ENCODE measurements around the gene ZBTB7C. TPM values are rescaled to one million over a fixed set of nuclear protein-coding genes. Genes with fewer than 3 reads are reported as not detected.

ZBTB7C gene
- total RNA-seq, 1 donor from 2014 or later = 2.7 TPM

GRCh38 chr18:48019557-48020325 lies 389.4 kb downstream of the ZBTB7C start:
- peaks cover 7% of the 10 kb centered on the region for H3K9me3 ChIP-seq (replicated peaks)

DNA sequence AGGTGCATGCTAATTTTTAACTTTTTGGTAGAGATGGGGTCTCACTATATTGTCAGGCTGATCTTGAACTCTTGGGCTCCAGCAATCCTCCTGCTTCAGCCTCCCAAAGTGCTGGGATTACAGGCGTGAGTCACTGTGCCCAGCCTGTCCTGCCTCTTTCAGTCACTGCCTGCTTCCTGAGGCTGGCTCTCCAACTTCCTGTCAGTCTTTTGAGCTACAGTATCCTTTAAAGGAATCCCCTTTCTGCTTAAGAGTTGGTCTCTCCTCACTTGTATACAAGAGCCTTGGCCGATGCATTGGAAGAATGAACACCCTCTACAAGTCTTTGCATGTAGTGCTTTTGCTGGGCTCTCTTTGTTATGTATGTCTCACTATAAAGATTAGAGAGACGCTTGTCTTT lies 390.3 kb downstream of the ZBTB7C start:
- TF ChIP-seq, protein P1, sequence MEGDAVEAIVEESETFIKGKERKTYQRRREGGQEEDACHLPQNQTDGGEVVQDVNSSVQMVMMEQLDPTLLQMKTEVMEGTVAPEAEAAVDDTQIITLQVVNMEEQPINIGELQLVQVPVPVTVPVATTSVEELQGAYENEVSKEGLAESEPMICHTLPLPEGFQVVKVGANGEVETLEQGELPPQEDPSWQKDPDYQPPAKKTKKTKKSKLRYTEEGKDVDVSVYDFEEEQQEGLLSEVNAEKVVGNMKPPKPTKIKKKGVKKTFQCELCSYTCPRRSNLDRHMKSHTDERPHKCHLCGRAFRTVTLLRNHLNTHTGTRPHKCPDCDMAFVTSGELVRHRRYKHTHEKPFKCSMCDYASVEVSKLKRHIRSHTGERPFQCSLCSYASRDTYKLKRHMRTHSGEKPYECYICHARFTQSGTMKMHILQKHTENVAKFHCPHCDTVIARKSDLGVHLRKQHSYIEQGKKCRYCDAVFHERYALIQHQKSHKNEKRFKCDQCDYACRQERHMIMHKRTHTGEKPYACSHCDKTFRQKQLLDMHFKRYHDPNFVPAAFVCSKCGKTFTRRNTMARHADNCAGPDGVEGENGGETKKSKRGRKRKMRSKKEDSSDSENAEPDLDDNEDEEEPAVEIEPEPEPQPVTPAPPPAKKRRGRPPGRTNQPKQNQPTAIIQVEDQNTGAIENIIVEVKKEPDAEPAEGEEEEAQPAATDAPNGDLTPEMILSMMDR (IDR thresholded peaks at IDR 0.05; ENCODE audit: borderline replicate concordance) = no peak
- Histone ChIP-seq H3K27me3 (ENCODE audit: low read depth) (peaks cover 25% of the 10 kb centered on the region), H3K9me3 (replicated peaks) (peaks cover 11% of the 10 kb centered on the region), H3K4me1 (peaks cover 11% of the 10 kb centered on the region), H3K27ac (replicated peaks) (no peak overlapping the region), H3K36me3 (no peaks in the 10 kb centered on the region), H3K4me3 (no peak overlapping the region)
- intact Hi-C loops (cut with micrococcal nuclease) = no loop called here
- no peak for DNase-seq

More at GRCh38 chr18:48019557-48020325, 389.4 kb downstream of the ZBTB7C start:
- H3K4me3 ChIP-seq = no peak overlapping the region
- TF ChIP-seq, protein P1 (IDR thresholded peaks at IDR 0.05; ENCODE audit: borderline replicate concordance) = no peak
- H3K27me3 ChIP-seq (ENCODE audit: low read depth) = peaks cover 25% of the 10 kb centered on the region
- H3K4me1 ChIP-seq = peaks cover 18% of the 10 kb centered on the region
- no peak overlapping the region for H3K27ac ChIP-seq (replicated peaks)
- no peak for DNase-seq
- H3K36me3 ChIP-seq = no peaks in the 10 kb centered on the region
- intact Hi-C loops (cut with micrococcal nuclease) = loop anchor here (5.0 kb wide), 1 partner anchor 247 kb away; no protein-coding TSS in a partner anchor

- no peak for DNase-seq
- Histone ChIP-seq H3K4me1 (no peaks in the 10 kb centered on the region), H3K27me3 (ENCODE audit: low read depth) (peaks cover 25% of the 10 kb centered on the region), H3K36me3 (no peaks in the 10 kb centered on the region), H3K9me3 (replicated peaks) (peaks cover 11% of the 10 kb centered on the region), H3K4me3 (no peak overlapping the region), H3K27ac (replicated peaks) (no peak overlapping the region)
- TF ChIP-seq, protein P1 (IDR thresholded peaks at IDR 0.05; ENCODE audit: borderline replicate concordance) = no peak
- intact Hi-C loops (cut with micrococcal nuclease) = no loop called here
Observed at GRCh38 chr18:48017635-48018034, 391.5 kb downstream of the ZBTB7C start.

- H3K36me3 ChIP-seq = no peaks in the 10 kb centered on the region
- H3K4me3 ChIP-seq = no peak overlapping the region
- peaks cover 7% of the 10 kb centered on the region for H3K27me3 ChIP-seq (ENCODE audit: low read depth)
- no peak overlapping the region for H3K27ac ChIP-seq (replicated peaks)
- intact Hi-C loops (cut with micrococcal nuclease) = no loop called here
- TF ChIP-seq, protein P1 (IDR thresholded peaks at IDR 0.05; ENCODE audit: borderline replicate concordance) = no peak
- peaks cover 8% of the 10 kb centered on the region for H3K4me1 ChIP-seq
- DNase-seq = no peak
- peaks cover 11% of the 10 kb centered on the region for H3K9me3 ChIP-seq (replicated peaks)
Observed at GRCh38 chr18:48013162-48013561, 396.0 kb downstream of the ZBTB7C start.

DNA sequence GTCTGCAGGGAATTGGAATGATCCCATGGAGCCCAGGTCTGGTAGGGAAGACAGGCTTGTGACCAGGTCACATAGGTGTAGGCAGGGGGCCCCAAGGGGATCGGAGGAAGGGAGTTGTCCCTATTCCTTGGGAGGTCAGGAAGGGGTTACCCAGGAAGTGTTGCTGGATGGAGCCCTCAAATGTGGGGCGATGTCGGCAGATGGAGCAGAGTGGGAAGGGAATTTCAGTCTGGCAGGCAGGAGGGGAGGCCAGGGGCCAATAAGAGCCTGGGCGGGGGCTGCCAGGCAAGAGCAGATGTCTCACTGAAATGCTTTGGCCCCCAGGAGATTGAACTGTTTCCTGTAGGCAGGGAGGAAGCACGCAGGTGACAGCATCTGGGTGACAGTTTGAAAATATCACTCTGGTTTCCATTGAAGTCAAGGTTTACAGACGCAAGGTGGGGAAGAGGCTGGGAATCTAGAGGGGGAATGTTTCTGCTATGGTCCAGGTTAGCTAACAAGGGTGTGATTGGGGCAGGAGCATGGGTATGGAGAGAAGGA lies 397.2 kb downstream of the ZBTB7C start:
- intact Hi-C loops (cut with micrococcal nuclease) = no loop called here
- Histone ChIP-seq H3K36me3 (no peaks in the 10 kb centered on the region), H3K4me3 (no peak overlapping the region), H3K27me3 (ENCODE audit: low read depth) (peaks cover 5% of the 10 kb centered on the region), H3K9me3 (replicated peaks) (peaks cover 11% of the 10 kb centered on the region), H3K4me1 (peaks cover 13% of the 10 kb centered on the region), H3K27ac (replicated peaks) (no peak overlapping the region)
- TF ChIP-seq, protein P1 (IDR thresholded peaks at IDR 0.05; ENCODE audit: borderline replicate concordance) = no peak
- no peak for DNase-seq

Measured in left ventricle myocardium inferior (tissue), 1 donor.